ENCODE data around the gene SLC6A2. TPM values are rescaled to one million over a fixed set of nuclear protein-coding genes. Genes with fewer than 3 reads are reported as not detected.
A peak's percentile ranks its signal among the peaks of the same experiment; 100 is the strongest.

SLC6A2 gene
- total RNA-seq, 1 experiment from 2014 or later, result not detected

GRCh38 chr16:55622272-55622671, 33.5 kb upstream of the SLC6A2 start:
- no peak overlapping the region for H3K4me2 ChIP-seq (ENCODE audit: low read length)
- no peaks in the 10 kb centered on the region for H3K9me2 ChIP-seq (replicated peaks; ENCODE audit: low read length)
- H4K20me1 ChIP-seq (ENCODE audit: low read length), result no peaks in the 10 kb centered on the region
- ChIA-PET POLR2A (ENCODE audit: unreplicated experiment) (no interaction called here), CTCF (no interaction called here)
- H3F3A ChIP-seq (ENCODE audit: low read length, unreplicated experiment), result no peaks in the 10 kb centered on the region
- no peaks in the 10 kb centered on the region for H3K79me2 ChIP-seq (ENCODE audit: low read length)
- intact Hi-C loops (cut with micrococcal nuclease), result no loop called here
- no peaks in the 10 kb centered on the region for H3K4me1 ChIP-seq (ENCODE audit: insufficient read depth, low read length)
- no peak overlapping the region for H3K27ac ChIP-seq (ENCODE audit: low read length)
- no peaks in the 10 kb centered on the region for H3K9me3 ChIP-seq (ENCODE audit: low read length)
- TF ChIP-seq EZH2 (IDR thresholded peaks at IDR 0.05; ENCODE audit: low read length, unreplicated experiment) (no peak), CTCF (conservative IDR thresholded peaks at IDR 0.05; ENCODE audit: low read depth, low read length) (no peak), EZH2phosphoT487 (IDR thresholded peaks at IDR 0.05; ENCODE audit: borderline replicate concordance, low read length) (no peak)
- H3K36me3 ChIP-seq (ENCODE audit: low read depth, low read length), result no peaks in the 10 kb centered on the region
- no peak overlapping the region for H3K4me3 ChIP-seq (ENCODE audit: low read length)
- BruUV-seq (replicated peaks), result no TSS peak
- no peaks in the 10 kb centered on the region for H3K27me3 ChIP-seq (ENCODE audit: low read length)
- no peak overlapping the region for H2AFZ ChIP-seq (ENCODE audit: low read length)
- no peak overlapping the region for H3K9ac ChIP-seq (ENCODE audit: low read length)
- DNase-seq (no peak), ATAC-seq (no peak)

GRCh38 chr16:55622930-55623561, 32.7 kb upstream of the SLC6A2 start:
- Histone ChIP-seq H3K9me3 (ENCODE audit: low read length) (no peaks in the 10 kb centered on the region), H3K9ac (ENCODE audit: low read length) (no peak overlapping the region), H3K4me3 (ENCODE audit: low read length) (no peak overlapping the region), H3K79me2 (ENCODE audit: low read length) (no peaks in the 10 kb centered on the region), H3K4me1 (ENCODE audit: insufficient read depth, low read length) (no peaks in the 10 kb centered on the region), H3K4me2 (ENCODE audit: low read length) (no peak overlapping the region), H3K27ac (ENCODE audit: low read length) (no peak overlapping the region), H4K20me1 (ENCODE audit: low read length) (no peaks in the 10 kb centered on the region), H3K9me2 (replicated peaks; ENCODE audit: low read length) (no peaks in the 10 kb centered on the region), H3K36me3 (ENCODE audit: low read depth, low read length) (no peaks in the 10 kb centered on the region), H3F3A (ENCODE audit: low read length, unreplicated experiment) (no peaks in the 10 kb centered on the region), H3K27me3 (ENCODE audit: low read length) (no peaks in the 10 kb centered on the region), H2AFZ (ENCODE audit: low read length) (no peak overlapping the region)
- ChIA-PET POLR2A (ENCODE audit: unreplicated experiment) (no interaction called here), CTCF (no interaction called here)
- DNase-seq (peak; percentile 7), ATAC-seq (no peak)
- peak; percentile 35; the same call in 1 of the 2 replicates for TF ChIP-seq CTCF (conservative IDR thresholded peaks at IDR 0.05; ENCODE audit: low read depth, low read length)
- no peak for TF ChIP-seq EZH2 (IDR thresholded peaks at IDR 0.05; ENCODE audit: low read length, unreplicated experiment)
- intact Hi-C loops (cut with micrococcal nuclease), result no loop called here
- no TSS peak for BruUV-seq (replicated peaks)

- Histone ChIP-seq H3K27ac (ENCODE audit: low read length) (no peak overlapping the region), H3K36me3 (ENCODE audit: low read depth, low read length) (no peaks in the 10 kb centered on the region), H3K9me3 (ENCODE audit: low read length) (no peaks in the 10 kb centered on the region), H3K4me3 (ENCODE audit: low read length) (no peak overlapping the region), H3K9me2 (replicated peaks; ENCODE audit: low read length) (no peaks in the 10 kb centered on the region), H3F3A (ENCODE audit: low read length, unreplicated experiment) (no peaks in the 10 kb centered on the region), H3K4me2 (ENCODE audit: low read length) (no peak overlapping the region), H4K20me1 (ENCODE audit: low read length) (no peaks in the 10 kb centered on the region), H3K4me1 (ENCODE audit: insufficient read depth, low read length) (no peaks in the 10 kb centered on the region), H3K9ac (ENCODE audit: low read length) (no peak overlapping the region), H2AFZ (ENCODE audit: low read length) (no peak overlapping the region), H3K79me2 (ENCODE audit: low read length) (no peaks in the 10 kb centered on the region), H3K27me3 (ENCODE audit: low read length) (no peaks in the 10 kb centered on the region)
- POLR2A ChIA-PET (ENCODE audit: unreplicated experiment), result no interaction called here
- DNase-seq (no peak), ATAC-seq (no peak)
- CTCF ChIA-PET, result no interaction called here
- TF ChIP-seq EZH2 (IDR thresholded peaks at IDR 0.05; ENCODE audit: low read length, unreplicated experiment), result no peak
- TF ChIP-seq CTCF (conservative IDR thresholded peaks at IDR 0.05; ENCODE audit: low read depth, low read length), result no peak
- TF ChIP-seq EZH2phosphoT487 (IDR thresholded peaks at IDR 0.05; ENCODE audit: borderline replicate concordance, low read length), result no peak
- BruUV-seq (replicated peaks), result no TSS peak
- intact Hi-C loops (cut with micrococcal nuclease), result no loop called here
Measured at GRCh38 chr16:55623640-55624039, 32.1 kb upstream of the SLC6A2 start.

All from PC-3 (cell line).